K562 (cell line): ENCODE data around the gene VDAC2. TPM values are rescaled to one million over a fixed set of nuclear protein-coding genes. Genes with fewer than 3 reads are reported as not detected.

Source experiments
- ATAC-seq: fragments of 200-7000 bp; cut with Tn5 transposase; 3 replicates; pipeline ENCODE4 v1.9.1; 2020; ENCODE audit warnings: moderate library complexity
- BruUV-seq: library from RNA; stranded (reverse); fragments of 400-500 nt; replicated peaks from 2 replicates; lab custom pipeline; 2021; lab: Mats Ljungman, UMichigan
- CTCF ChIA-PET: fragments of 300-600 bp; formaldehyde crosslinking; extraction: SDS; loops from one replicate; lab custom pipeline; 2021; ENCODE audit warnings: low intra/inter-chr PET ratio; lab: Yijun Ruan, JAX
- POLR2A ChIA-PET: fragments of 300-600, 350-650 bp; sonication (Branson Sonifier 250); formaldehyde crosslinking; extraction: SDS; loops from one replicate; lab custom pipeline; 2021; ENCODE audit warnings: antibody characterized with exemption, inconsistent platforms; lab: Yijun Ruan, JAX
- DNase-seq, 4 experiments: peaks; one replicate each; pipeline versions ENCODE4 v3.0.0 to v3.0.0-alpha.2; 2011 to 2018; ENCODE audit warnings: low spot score in 3 of 4, mixed read lengths in 3 of 4; ENCODE audit errors: extremely low read depth in 1 of 4
- FAIRE-seq: peaks from 2 replicates; lab custom pipeline; 2011; peaks lifted over from hg19 to GRCh38; lab: Jason Lieb, UNC
- H2AFZ ChIP-seq: 2 replicates; pipeline ENCODE4 v1.6.0; 2011; ENCODE audit warnings: low read depth, low read length, control low read depth, inconsistent platforms
- H3K27ac ChIP-seq: fragments of 200-600 bp; 3 replicates; pipeline ENCODE4 v1.8.0; 2011; ENCODE audit warnings: low read depth, mild to moderate bottlenecking, control low read depth, inconsistent platforms, low read length, moderate library complexity, mixed read lengths; ENCODE audit errors: extremely low read depth
- H3K27me3 ChIP-seq, 2 experiments: fragments of 300-600 bp in 1 of 2; 2 replicates in 1 of 2; 3 replicates in 1 of 2; pipeline versions ENCODE4 v1.6.0 to v1.8.0; 2011; ENCODE audit warnings: inconsistent platforms in 2 of 2, low read length in 2 of 2, mild to moderate bottlenecking in 1 of 2, mixed read lengths in 1 of 2, moderate library complexity in 1 of 2; ENCODE audit not compliant: control insufficient read depth in 2 of 2, insufficient read depth in 2 of 2
- H3K36me3 ChIP-seq: fragments of 300-600 bp; 3 replicates; pipeline ENCODE4 v1.8.0; 2011; ENCODE audit warnings: mild to moderate bottlenecking, low read length, inconsistent platforms; ENCODE audit not compliant: control insufficient read depth, insufficient read depth
- H3K4me1 ChIP-seq, 2 experiments: fragments of 200-600 bp in 1 of 2; replicated peaks in 1 of 2; 2 replicates in 1 of 2; 3 replicates in 1 of 2; pipeline versions ENCODE4 v1.5.1 to v1.8.0; 2011; ENCODE audit warnings: inconsistent platforms in 2 of 2, low read length in 2 of 2, mild to moderate bottlenecking in 1 of 2, mixed read lengths in 1 of 2, moderate library complexity in 1 of 2; ENCODE audit not compliant: control insufficient read depth in 2 of 2, insufficient read depth in 2 of 2
- H3K4me2 ChIP-seq: 2 replicates; pipeline ENCODE4 v1.6.1; 2011; ENCODE audit warnings: low read length, control low read depth, inconsistent platforms, mixed read lengths; ENCODE audit not compliant: insufficient read depth
- H3K4me3 ChIP-seq: fragments of 200-600 bp; sonication (generic), shearing (Covaris generic); 2 replicates; pipeline ENCODE4 v1.5.1; 2016; ENCODE audit warnings: control low read depth, inconsistent platforms
- H3K79me2 ChIP-seq: fragments of 200-600 bp; 3 replicates; pipeline ENCODE4 v1.8.0; 2011; ENCODE audit warnings: low read length, inconsistent platforms; ENCODE audit not compliant: control insufficient read depth, insufficient read depth
- H3K9ac ChIP-seq, 2 experiments: 2 replicates each; pipeline versions ENCODE4 v1.6.0 to v1.6.1; 2011; ENCODE audit warnings: low read depth in 2 of 2, low read length in 2 of 2, control low read depth in 1 of 2, inconsistent platforms in 1 of 2, mild to moderate bottlenecking in 1 of 2, mixed read lengths in 1 of 2; ENCODE audit not compliant: insufficient read depth in 1 of 2
- H3K9me1 ChIP-seq: one replicate; pipeline ENCODE4 v1.6.0; 2011; ENCODE audit warnings: inconsistent platforms, mild to moderate bottlenecking, low read length, moderate library complexity; ENCODE audit not compliant: control insufficient read depth, insufficient read depth
- H3K9me3 ChIP-seq: replicated peaks from 2 replicates; pipeline ENCODE4 v1.5.1; 2011; ENCODE audit warnings: low read depth, low read length, inconsistent platforms; ENCODE audit not compliant: control insufficient read depth, insufficient read depth
- H4K20me1 ChIP-seq: replicated peaks from 2 replicates; pipeline ENCODE4 v1.6.1; 2011; ENCODE audit warnings: low read length, inconsistent platforms, mixed read lengths; ENCODE audit not compliant: control insufficient read depth, insufficient read depth
- ADNP ChIP-seq: fragments of 200-800 bp; sonication (Bioruptor generic); IDR thresholded peaks from 2 replicates; pipeline ENCODE4 v1.6.1; 2016; ENCODE audit warnings: missing genetic modification characterization, missing compliant biosample characterization
- CBX3 ChIP-seq, 2 experiments: IDR thresholded peaks; 1 replicate in 1 of 2; 2 replicates in 1 of 2; pipeline ENCODE4 v1.6.1; 2012; ENCODE audit warnings: inconsistent platforms in 2 of 2, low read length in 2 of 2, borderline replicate concordance in 1 of 2, control low read depth in 1 of 2
- MTF1 ChIP-seq: fragments of 250-450 bp; sonication (Bioruptor Pico); IDR thresholded peaks from 2 replicates; pipeline ENCODE4 v1.9.0; 2021; ENCODE audit warnings: moderate library complexity, mild to moderate bottlenecking, inconsistent platforms, borderline replicate concordance
- OTX1 ChIP-seq: fragments of 450-650 bp; formaldehyde crosslinking; IDR thresholded peaks from 2 replicates; pipeline ENCODE4 v1.4.0; 2022; ENCODE audit warnings: mild to moderate bottlenecking
- PHF20 ChIP-seq: fragments of 450-650 bp; IDR thresholded peaks from 2 replicates; pipeline ENCODE4 v1.6.1; 2018; ENCODE audit not compliant: partially characterized antibody
- RCOR1 ChIP-seq, 2 experiments: IDR thresholded peaks; 2 replicates each; pipeline ENCODE4 v1.6.1; 2012; ENCODE audit warnings: low read depth in 2 of 2, low read length in 2 of 2, borderline replicate concordance in 1 of 2, improper control_type of control experiment in 1 of 2
- SLC30A9 ChIP-seq: fragments of 250-450 bp; sonication (Bioruptor Pico); IDR thresholded peaks from 2 replicates; pipeline ENCODE4 v1.8.0; 2022; ENCODE audit warnings: mild to moderate bottlenecking, moderate library complexity
- SOX6 ChIP-seq: fragments of 450-650 bp; IDR thresholded peaks from 2 replicates; pipeline ENCODE4 v1.6.1; 2014; ENCODE audit warnings: mild to moderate bottlenecking
- XRCC5 ChIP-seq: fragments of 200-400 bp; formaldehyde crosslinking; IDR thresholded peaks from 2 replicates; pipeline ENCODE4 v1.6.1; 2017; ENCODE audit warnings: low read depth, mild to moderate bottlenecking, low read length
- ZNF12 ChIP-seq: sonication (generic); formaldehyde crosslinking; IDR thresholded peaks from 2 replicates; pipeline ENCODE4 v1.4.0; 2020; ENCODE audit warnings: mild to moderate bottlenecking, missing genetic modification reagents
- ZNF217 ChIP-seq: sonication (generic); formaldehyde crosslinking; IDR thresholded peaks from 2 replicates; pipeline ENCODE4 v1.8.0; 2022; ENCODE audit warnings: mild to moderate bottlenecking, missing genetic modification reagents
- ZNF347 ChIP-seq: fragments of 450-650 bp; formaldehyde crosslinking; IDR thresholded peaks from 2 replicates; pipeline ENCODE4 v1.4.0; 2020; ENCODE audit warnings: low read depth, mild to moderate bottlenecking, moderate library complexity
- ZNF707 ChIP-seq: fragments of 250-450 bp; sonication (Bioruptor Pico); conservative IDR thresholded peaks from 2 replicates; pipeline ENCODE4 v1.8.0; 2022; ENCODE audit warnings: inconsistent platforms, mild to moderate bottlenecking, moderate library complexity
- ZNF778 ChIP-seq: fragments of 450-650 bp; formaldehyde crosslinking; IDR thresholded peaks from 2 replicates; pipeline ENCODE4 v1.4.0; 2020; ENCODE audit warnings: mild to moderate bottlenecking, moderate library complexity
- WGBS: fragments of 100-300 bp; shearing (Covaris generic); methylation state at CpG from one replicate; pipeline ENCODE4 v1.1.6; 2016; ENCODE audit warnings: low coverage, mixed read lengths; ENCODE audit not compliant: insufficient coverage; ENCODE audit errors: missing lambda C conversion rate; 5-methylcytosine and 5-hydroxymethylcytosine counted together
- in situ Hi-C: fragments of 300-500 bp; cut with MboI; formaldehyde crosslinking; loops from 4 replicates; pipeline ENCODE4 v1.15.0; 2018; ENCODE audit warnings: inconsistent platforms, mixed read lengths
- intact Hi-C: fragments of 100-400 bp; cut with micrococcal nuclease; formaldehyde crosslinking; loops from 2 replicates; pipeline ENCODE4 v1.14.2; 2022
- polyA plus RNA-seq, 8 experiments: library from polyadenylated mRNA; depleted of rRNA in 4 of 8; stranded (reverse) in 5 of 8; unstranded in 3 of 8; fragments of >200 nt; fragmentation: Nextera tagmentation in 2 of 8; fragmentation: Illumina TruSeq in 1 of 8; extraction: Ambion mirVana in 2 of 8; extraction: Trizol in 1 of 8; gene quantifications; 2 replicates each; pipeline versions ENCODE4 v1.2.1 to v1.2.3, GENCODE V29; 2011 to 2014; ENCODE audit warnings: inconsistent platforms in 1 of 8, missing spikeins in 1 of 8
- total RNA-seq, 7 experiments: library from RNA; depleted of rRNA in 6 of 7; stranded (reverse); fragments of >200 nt in 6 of 7; fragmentation: Illumina TruSeq in 2 of 7; extraction: Trizol in 2 of 7; gene quantifications; 2 replicates each; pipeline versions ENCODE4 v1.2.1 to v1.2.3, GENCODE V29; 2011 to 2021; ENCODE audit warnings: low replicate concordance in 1 of 7
- TF ChIP-seq, protein P1 (sequence below): fragments of 250-450 bp; sonication (Bioruptor Pico); IDR thresholded peaks from 2 replicates; pipeline ENCODE4 v1.8.0; 2022; ENCODE audit warnings: moderate library complexity, mild to moderate bottlenecking, inconsistent platforms
- TF ChIP-seq, protein P2 (sequence below): fragments of 250-450 bp; sonication (Bioruptor Pico); IDR thresholded peaks from 2 replicates; pipeline ENCODE4 v1.9.0; 2021; ENCODE audit warnings: mild to moderate bottlenecking

The VDAC2 gene
- total and polyA plus RNA-seq, 9 of the 15 experiments (the other 6 are each of a cell fraction or from before 2014, with no cell fraction given) = 139 to 450 (median 250) TPM

DNA sequence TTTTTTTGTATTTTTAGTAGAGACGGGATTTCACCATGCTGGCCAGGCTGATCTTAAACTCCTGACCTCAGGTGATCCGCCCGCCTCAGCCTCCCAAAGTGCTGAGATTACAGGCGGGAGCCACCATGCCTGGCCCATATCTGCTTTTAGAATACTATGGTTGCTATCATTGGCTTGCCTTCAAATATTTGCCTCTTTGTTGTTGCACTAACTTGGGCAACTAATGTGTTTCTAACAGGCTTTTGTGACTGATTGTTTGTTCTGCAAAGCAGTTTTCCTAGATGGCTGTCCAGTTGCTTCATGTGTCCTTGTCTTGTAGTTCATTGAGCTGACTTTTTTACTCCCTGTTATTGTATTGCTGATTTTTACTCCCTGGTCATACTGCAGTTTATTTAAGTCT lies 9.7 kb downstream of the VDAC2 start:
- intact Hi-C loops = no loop called here
- POLR2A ChIA-PET = interaction anchor here (1.0 to 2.7 kb wide), 2 partner anchors 9 to 12 kb away, joined by 3 to 11 read pairs; partner anchors contain the start of gene VDAC2

More for the DNA sequence above, 9.7 kb downstream of the VDAC2 start:
- no peak for TF ChIP-seq CBX3 (IDR thresholded peaks at IDR 0.05; ENCODE audit: borderline replicate concordance in 1 of 2, low read length in 2 of 2)
- TF ChIP-seq ZNF707 (CRISPR knock-in tag) = no peak
- no peak for TF ChIP-seq ADNP
- TF ChIP-seq RCOR1 (IDR thresholded peaks at IDR 0.05; ENCODE audit: borderline replicate concordance in 1 of 2, low read depth in 2 of 2, low read length in 2 of 2) = no peak
- TF ChIP-seq MTF1 (CRISPR knock-in tag) = no peak
- no peak for TF ChIP-seq ZNF347
- TF ChIP-seq PHF20 = no peak
- TF ChIP-seq, protein P1, sequence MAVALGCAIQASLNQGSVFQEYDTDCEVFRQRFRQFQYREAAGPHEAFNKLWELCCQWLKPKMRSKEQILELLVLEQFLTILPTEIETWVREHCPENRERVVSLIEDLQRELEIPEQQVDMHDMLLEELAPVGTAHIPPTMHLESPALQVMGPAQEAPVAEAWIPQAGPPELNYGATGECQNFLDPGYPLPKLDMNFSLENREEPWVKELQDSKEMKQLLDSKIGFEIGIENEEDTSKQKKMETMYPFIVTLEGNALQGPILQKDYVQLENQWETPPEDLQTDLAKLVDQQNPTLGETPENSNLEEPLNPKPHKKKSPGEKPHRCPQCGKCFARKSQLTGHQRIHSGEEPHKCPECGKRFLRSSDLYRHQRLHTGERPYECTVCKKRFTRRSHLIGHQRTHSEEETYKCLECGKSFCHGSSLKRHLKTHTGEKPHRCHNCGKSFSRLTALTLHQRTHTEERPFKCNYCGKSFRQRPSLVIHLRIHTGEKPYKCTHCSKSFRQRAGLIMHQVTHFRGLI (CRISPR knock-in tag) = no peak
- no peak for TF ChIP-seq ZNF217 (CRISPR knock-in tag)
- TF ChIP-seq XRCC5 = no peak
- no peak for TF ChIP-seq ZNF12 (CRISPR knock-in tag)
- TF ChIP-seq ZNF778 (CRISPR knock-in tag) = no peak
- TF ChIP-seq, protein P2, sequence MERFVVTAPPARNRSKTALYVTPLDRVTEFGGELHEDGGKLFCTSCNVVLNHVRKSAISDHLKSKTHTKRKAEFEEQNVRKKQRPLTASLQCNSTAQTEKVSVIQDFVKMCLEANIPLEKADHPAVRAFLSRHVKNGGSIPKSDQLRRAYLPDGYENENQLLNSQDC (CRISPR knock-in tag) = no peak
- no peak for TF ChIP-seq SLC30A9
- no peak for TF ChIP-seq OTX1 (CRISPR knock-in tag)
- no peak for TF ChIP-seq SOX6
- H3K27ac ChIP-seq = no peak overlapping the region
- H3K4me3 ChIP-seq = no peak overlapping the region
- no peak for FAIRE-seq
- H3K9me1 ChIP-seq = no peaks in the 10 kb centered on the region
- no peak overlapping the region for H2AFZ ChIP-seq
- H3K9ac ChIP-seq = no peak overlapping the region
- BruUV-seq = no TSS peak
- no peak overlapping the region for H3K4me2 ChIP-seq
- H3K79me2 ChIP-seq = peaks cover 89% of the 10 kb centered on the region
- H3K4me1 ChIP-seq = no peaks in the 10 kb centered on the region
- 87% methylated on average over 4 of the region's 4 CpGs for WGBS
- CTCF ChIA-PET = no interaction called here
- in situ Hi-C loops = no loop called here
- no peak for ATAC-seq
- DNase-seq = no peak
- no peaks in the 10 kb centered on the region for H3K9me3 ChIP-seq
- H3K27me3 ChIP-seq = no peaks in the 10 kb centered on the region
- H3K36me3 ChIP-seq = peaks cover 97% of the 10 kb centered on the region
- peaks cover 32% of the 10 kb centered on the region for H4K20me1 ChIP-seq
